GM21528 (cell line): ENCODE results near the gene KRTAP20-1.

Experiments
- ATAC-seq: cut with Tn5 transposase; IDR thresholded peaks from one replicate; pipeline ENCODE4 v1.9.1; 2021; ENCODE audit warnings: mild to moderate bottlenecking, moderate library complexity; ENCODE audit not compliant: unreplicated experiment, low FRiP score

Gene KRTAP20-1

GRCh38 chr21:30616125-30616524 is at the start of gene KRTAP20-1:
Gene KRTAP20-1 (plus strand): TSS chr21:30616425. CDS start chr21:30616455, 30 bp downstream.
- ATAC-seq, result no peak

- no peak for ATAC-seq
Observed at GRCh38 chr21:30567617-30568016, 48.6 kb upstream of the KRTAP20-1 start.

GRCh38 chr21:30577766-30578165 is 38.5 kb upstream of the KRTAP20-1 start:
- no peak for ATAC-seq

GRCh38 chr21:30579346-30579745 is 36.9 kb upstream of the KRTAP20-1 start:
- no peak for ATAC-seq

GRCh38 chr21:30580132-30580531 is 36.1 kb upstream of the KRTAP20-1 start:
- no peak for ATAC-seq

GRCh38 chr21:30582870-30583269 is 33.4 kb upstream of the KRTAP20-1 start:
- ATAC-seq, result no peak

- no peak for ATAC-seq
Observed at GRCh38 chr21:30590297-30590696, 25.9 kb upstream of the KRTAP20-1 start, which contains the start of gene KRTAP22-2. Gene KRTAP22-2 (minus strand): TSS chr21:30590397.

- no peak for ATAC-seq
Observed at GRCh38 chr21:30592140-30592539, 24.1 kb upstream of the KRTAP20-1 start, which contains the start of gene KRTAP6-3. Gene KRTAP6-3 (plus strand): TSS chr21:30592440. CDS start chr21:30592446, 6 bp downstream.

GRCh38 chr21:30598802-30599201 is 17.4 kb upstream of the KRTAP20-1 start, which contains the start of gene KRTAP6-2:
Gene KRTAP6-2 (minus strand): TSS chr21:30598902. CDS start chr21:30598874, 28 bp downstream.
- ATAC-seq, result no peak

GRCh38 chr21:30600787-30601186 is 15.4 kb upstream of the KRTAP20-1 start, which contains the start of gene KRTAP22-1:
Gene KRTAP22-1 (plus strand): TSS chr21:30601087.
- no peak for ATAC-seq

- ATAC-seq, result no peak
Observed at GRCh38 chr21:30605968-30606367, 10.3 kb upstream of the KRTAP20-1 start.

GRCh38 chr21:30612132-30612531 is 4.1 kb upstream of the KRTAP20-1 start:
- ATAC-seq, result no peak

GRCh38 chr21:30613836-30614235 is 2.4 kb upstream of the KRTAP20-1 start, which contains the start of gene KRTAP6-1:
Gene KRTAP6-1 (minus strand): TSS chr21:30613930. CDS start chr21:30613904, 26 bp downstream.
- ATAC-seq, result no peak

GRCh38 chr21:30615199-30615598 is 1.0 kb upstream of the KRTAP20-1 start:
- ATAC-seq, result no peak

- no peak for ATAC-seq
Observed at GRCh38 chr21:30620080-30620479, 3.9 kb downstream of the KRTAP20-1 start.

GRCh38 chr21:30620522-30620921 is 4.3 kb downstream of the KRTAP20-1 start, which contains the start of gene KRTAP20-4:
Gene KRTAP20-4 (plus strand): TSS chr21:30620627.
- no peak for ATAC-seq

- ATAC-seq, result no peak
Observed at GRCh38 chr21:30623362-30623761, 7.1 kb downstream of the KRTAP20-1 start.

GRCh38 chr21:30625449-30626165 is 9.4 kb downstream of the KRTAP20-1 start:
- ATAC-seq, result no peak

- no peak for ATAC-seq
Observed at GRCh38 chr21:30628109-30628508, 11.9 kb downstream of the KRTAP20-1 start.

GRCh38 chr21:30629200-30629599 is 13.0 kb downstream of the KRTAP20-1 start:
- ATAC-seq, result no peak

- no peak for ATAC-seq
Observed at GRCh38 chr21:30634906-30635305, 18.7 kb downstream of the KRTAP20-1 start, which contains the start of gene KRTAP20-2. Gene KRTAP20-2 (plus strand): TSS chr21:30635206. CDS start chr21:30635264, 58 bp downstream.

GRCh38 chr21:30638686-30639085 is 22.5 kb downstream of the KRTAP20-1 start:
- ATAC-seq, result no peak
